GM21423 (cell line): Measurements from ENCODE around the gene ZYX.
"Not testable (repeated sequence)": the region's sequence is repeated elsewhere in the genome, so short reads cannot be mapped to it uniquely, and the experiment has no call there.

ENCODE experiments used
- ATAC-seq: cut with Tn5 transposase; IDR thresholded peaks from one replicate; pipeline ENCODE4 v1.9.1; 2021; ENCODE audit warnings: mild to moderate bottlenecking, moderate library complexity; ENCODE audit not compliant: unreplicated experiment

Gene ZYX

GRCh38 chr7:143396625-143397556 is 15.7 kb downstream of the ZYX start:
- ATAC-seq, result no peak

GRCh38 chr7:143397710-143398530 is 16.8 kb downstream of the ZYX start:
- ATAC-seq, result no peak

- ATAC-seq, result no peak
Observed at GRCh38 chr7:143398616-143399015, 17.5 kb downstream of the ZYX start.

- no peak for ATAC-seq
Observed at GRCh38 chr7:143399151-143399550, 18.0 kb downstream of the ZYX start.

GRCh38 chr7:143399642-143400041 is 18.5 kb downstream of the ZYX start:
- ATAC-seq, result no peak

- ATAC-seq, result no peak
Observed at GRCh38 chr7:143401265-143401664, 20.1 kb downstream of the ZYX start.

- not testable (repeated sequence) for ATAC-seq
Observed at GRCh38 chr7:143402233-143402632, 21.1 kb downstream of the ZYX start.

- no peak for ATAC-seq
Observed at GRCh38 chr7:143405173-143406001, 24.2 kb downstream of the ZYX start.

- no peak for ATAC-seq
Observed at GRCh38 chr7:143406002-143406357, 24.8 kb downstream of the ZYX start.

- ATAC-seq, result no peak
Observed at GRCh38 chr7:143407287-143408251, 26.4 kb downstream of the ZYX start.

- ATAC-seq, result no peak
Observed at GRCh38 chr7:143408252-143408685, 27.1 kb downstream of the ZYX start.

GRCh38 chr7:143408686-143409561 is 27.8 kb downstream of the ZYX start, which contains the start of gene EPHA1:
TSS of gene EPHA1 (minus strand) at chr7:143408856. CDS start at chr7:143408805, 51 bp downstream.
- ATAC-seq, result no peak

GRCh38 chr7:143410521-143411004 is 29.4 kb downstream of the ZYX start:
- no peak for ATAC-seq

GRCh38 chr7:143411976-143412708 is 31.0 kb downstream of the ZYX start:
- ATAC-seq, result no peak

GRCh38 chr7:143413123-143413522 is 32.0 kb downstream of the ZYX start:
- no peak for ATAC-seq

- ATAC-seq, result not testable (repeated sequence)
Observed at GRCh38 chr7:143415209-143415608, 34.1 kb downstream of the ZYX start.

- no peak for ATAC-seq
Observed at GRCh38 chr7:143415742-143416397, 34.7 kb downstream of the ZYX start.
